Hematopoietic multipotent progenitor cell treated with erythropoietin and hydrocortisone succinate and interleukin-3 and kit ligand, for 4 days (in vitro differentiated cells): ENCODE results near the gene ARHGEF18.

Experiments used
- DNase-seq: peaks from one replicate; pipeline ENCODE4 v3.0.0-alpha.2; 2015

Gene ARHGEF18

GRCh38 chr19:7386769-7387168 lies 38.0 kb downstream of the ARHGEF18 start:
- no peak for DNase-seq

- DNase-seq = no peak
These were observed 42.5 kb downstream of the ARHGEF18 start for GRCh38 chr19:7391218-7391670.

GRCh38 chr19:7393459-7393858 lies 44.7 kb downstream of the ARHGEF18 start:
- no peak for DNase-seq

GRCh38 chr19:7393939-7394730 lies 45.4 kb downstream of the ARHGEF18 start:
- no peak for DNase-seq

GRCh38 chr19:7394731-7395359 lies 46.1 kb downstream of the ARHGEF18 start:
- peak; percentile 93 for DNase-seq

- peak; percentile 38 for DNase-seq
These were observed 46.8 kb downstream of the ARHGEF18 start for GRCh38 chr19:7395360-7396066.

- DNase-seq = no peak
These were observed 49.0 kb downstream of the ARHGEF18 start for GRCh38 chr19:7397687-7398086.
